ENCODE measurements around the gene ACSS2. TPM values are rescaled to one million over a fixed set of nuclear protein-coding genes. Genes with fewer than 3 reads are reported as not detected.

The ACSS2 gene
- polyA plus RNA-seq, 2 of the 4 experiments (the other 2 are of a cell fraction), result 22.1 to 24.1 TPM

DNA sequence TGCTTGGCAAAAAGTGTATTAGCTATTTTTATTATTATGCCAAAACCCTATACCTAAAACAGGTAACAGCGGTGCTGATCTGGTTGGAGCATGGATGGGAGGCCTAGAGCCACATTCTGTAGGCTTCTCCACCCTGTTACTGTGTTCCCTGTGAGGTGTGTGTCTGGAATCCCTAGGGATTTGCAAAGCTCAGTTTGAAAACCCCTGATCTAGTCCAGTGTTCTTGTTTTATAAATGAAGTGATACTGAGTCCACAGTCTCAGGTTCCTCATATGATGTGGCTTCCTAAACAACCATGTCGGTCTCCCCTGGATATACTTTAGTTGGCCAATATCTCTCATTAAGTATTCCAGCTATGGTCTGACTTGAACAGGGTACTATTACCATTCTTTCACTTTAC, 16.3 kb downstream of the ACSS2 start (continued):
- TF ChIP-seq RARB (CRISPR knock-in tag; IDR thresholded peaks at IDR 0.05), result no peak

DNA sequence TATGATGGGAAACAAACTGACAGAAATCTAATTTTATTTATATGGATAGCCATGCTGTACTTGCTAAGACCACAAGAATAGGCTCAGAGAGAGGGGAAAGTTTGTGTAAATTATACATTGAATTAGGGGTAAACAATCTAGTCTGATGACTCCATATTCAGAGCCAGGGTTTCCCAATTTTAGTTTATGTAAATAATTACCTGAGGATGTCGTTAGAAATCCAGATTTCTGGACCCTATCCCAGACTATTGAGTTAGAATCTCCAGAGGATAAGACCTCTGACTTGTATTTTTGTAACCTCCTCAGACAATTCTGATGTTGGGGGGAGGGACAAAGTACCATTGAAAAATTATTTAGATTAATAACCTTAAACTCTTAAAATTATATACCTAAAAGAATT, 18.3 kb downstream of the ACSS2 start:
- Histone ChIP-seq H3K4me3 (no peak overlapping the region), H3K27ac (no peak overlapping the region), H3K4me1 (peaks cover 14% of the 10 kb centered on the region; the same call in 2 of the 3 replicates), H3K9me3 (no peaks in the 10 kb centered on the region), H3K4me2 (no peak overlapping the region)
- ChIA-PET POLR2A (no interaction called here), CTCF (interaction anchor here (0.6 to 1.2 kb wide), 2 partner anchors 18 to 166 kb away, joined by 3 read pairs; partner anchors contain the start of gene ACSS2)
- TF ChIP-seq, protein P1, sequence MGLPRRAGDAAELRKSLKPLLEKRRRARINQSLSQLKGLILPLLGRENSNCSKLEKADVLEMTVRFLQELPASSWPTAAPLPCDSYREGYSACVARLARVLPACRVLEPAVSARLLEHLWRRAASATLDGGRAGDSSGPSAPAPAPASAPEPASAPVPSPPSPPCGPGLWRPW (IDR thresholded peaks at IDR 0.05), result no peak
- no peak for TF ChIP-seq POLR2A (IDR thresholded peaks at IDR 0.05; ENCODE audit: low read length)
- TF ChIP-seq RCOR1 (IDR thresholded peaks at IDR 0.05; ENCODE audit: low read depth, low read length), result no peak
- TF ChIP-seq CHD2 (IDR thresholded peaks at IDR 0.05; ENCODE audit: low read length, partially characterized antibody), result no peak
- TF ChIP-seq GATA3 (IDR thresholded peaks at IDR 0.05; ENCODE audit: borderline replicate concordance), result no peak
- no peak for TF ChIP-seq HOXA7 (CRISPR knock-in tag; IDR thresholded peaks at IDR 0.05)
- no peak for TF ChIP-seq HDAC2 (IDR thresholded peaks at IDR 0.05)
- TF ChIP-seq SMC3 (IDR thresholded peaks at IDR 0.05), result no peak
- no peak for TF ChIP-seq NR3C1 (IDR thresholded peaks at IDR 0.05)
- TF ChIP-seq ZFP36 (IDR thresholded peaks at IDR 0.05; ENCODE audit: borderline replicate concordance, partially characterized antibody), result no peak
- no peak for TF ChIP-seq ZSCAN20 (CRISPR knock-in tag; IDR thresholded peaks at IDR 0.05)
- no peak for TF ChIP-seq EHMT2 (IDR thresholded peaks at IDR 0.05; ENCODE audit: low read depth)
- TF ChIP-seq SREBF2 (IDR thresholded peaks at IDR 0.05), result no peak
- ATAC-seq, result no peak
- no peak for FAIRE-seq
- no peak for DNase-seq (ENCODE audit: low read depth in 1 of 2, low spot score in 1 of 2)
- 23% methylated on average over 1 of the region's 1 CpG for WGBS (ENCODE audit: missing lambda C conversion rate)

DNA sequence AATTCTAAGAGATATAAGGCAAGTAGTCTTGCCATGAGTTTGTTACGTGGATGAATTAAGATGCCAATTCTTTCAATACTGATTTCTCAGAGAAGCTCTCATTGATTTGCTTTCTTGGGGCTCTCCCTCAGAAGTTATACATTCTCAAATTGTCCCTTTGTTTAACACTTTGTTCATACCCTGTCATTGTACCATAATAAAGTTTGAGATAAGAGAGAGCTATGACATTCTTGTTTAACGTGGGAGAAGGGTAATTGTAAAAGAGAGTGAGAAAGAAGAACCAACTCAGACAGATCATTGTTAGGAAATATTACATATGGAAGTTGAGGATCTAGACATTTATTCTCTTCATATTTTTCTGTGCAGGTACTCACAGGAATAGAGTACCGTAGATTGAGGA, 19.1 kb downstream of the ACSS2 start:
- TF ChIP-seq HEYL (CRISPR knock-in tag; IDR thresholded peaks at IDR 0.05) (no peak), SREBF2 (IDR thresholded peaks at IDR 0.05) (no peak), POLR2A (IDR thresholded peaks at IDR 0.05; ENCODE audit: low read length) (no peak), HOXB5 (CRISPR knock-in tag; IDR thresholded peaks at IDR 0.05) (no peak)
- TF ChIP-seq, protein P2, sequence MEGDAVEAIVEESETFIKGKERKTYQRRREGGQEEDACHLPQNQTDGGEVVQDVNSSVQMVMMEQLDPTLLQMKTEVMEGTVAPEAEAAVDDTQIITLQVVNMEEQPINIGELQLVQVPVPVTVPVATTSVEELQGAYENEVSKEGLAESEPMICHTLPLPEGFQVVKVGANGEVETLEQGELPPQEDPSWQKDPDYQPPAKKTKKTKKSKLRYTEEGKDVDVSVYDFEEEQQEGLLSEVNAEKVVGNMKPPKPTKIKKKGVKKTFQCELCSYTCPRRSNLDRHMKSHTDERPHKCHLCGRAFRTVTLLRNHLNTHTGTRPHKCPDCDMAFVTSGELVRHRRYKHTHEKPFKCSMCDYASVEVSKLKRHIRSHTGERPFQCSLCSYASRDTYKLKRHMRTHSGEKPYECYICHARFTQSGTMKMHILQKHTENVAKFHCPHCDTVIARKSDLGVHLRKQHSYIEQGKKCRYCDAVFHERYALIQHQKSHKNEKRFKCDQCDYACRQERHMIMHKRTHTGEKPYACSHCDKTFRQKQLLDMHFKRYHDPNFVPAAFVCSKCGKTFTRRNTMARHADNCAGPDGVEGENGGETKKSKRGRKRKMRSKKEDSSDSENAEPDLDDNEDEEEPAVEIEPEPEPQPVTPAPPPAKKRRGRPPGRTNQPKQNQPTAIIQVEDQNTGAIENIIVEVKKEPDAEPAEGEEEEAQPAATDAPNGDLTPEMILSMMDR (IDR thresholded peaks at IDR 0.05), result no peak
- TF ChIP-seq, protein P3, sequence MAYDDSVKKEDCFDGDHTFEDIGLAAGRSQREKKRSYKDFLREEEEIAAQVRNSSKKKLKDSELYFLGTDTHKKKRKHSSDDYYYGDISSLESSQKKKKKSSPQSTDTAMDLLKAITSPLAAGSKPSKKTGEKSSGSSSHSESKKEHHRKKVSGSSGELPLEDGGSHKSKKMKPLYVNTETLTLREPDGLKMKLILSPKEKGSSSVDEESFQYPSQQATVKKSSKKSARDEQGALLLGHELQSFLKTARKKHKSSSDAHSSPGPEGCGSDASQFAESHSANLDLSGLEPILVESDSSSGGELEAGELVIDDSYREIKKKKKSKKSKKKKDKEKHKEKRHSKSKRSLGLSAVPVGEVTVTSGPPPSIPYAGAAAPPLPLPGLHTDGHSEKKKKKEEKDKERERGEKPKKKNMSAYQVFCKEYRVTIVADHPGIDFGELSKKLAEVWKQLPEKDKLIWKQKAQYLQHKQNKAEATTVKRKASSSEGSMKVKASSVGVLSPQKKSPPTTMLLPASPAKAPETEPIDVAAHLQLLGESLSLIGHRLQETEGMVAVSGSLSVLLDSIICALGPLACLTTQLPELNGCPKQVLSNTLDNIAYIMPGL (CRISPR knock-in tag; IDR thresholded peaks at IDR 0.05; ENCODE audit: borderline replicate concordance), result no peak
- Histone ChIP-seq H3K27ac (no peak overlapping the region), H3K9me3 (no peaks in the 10 kb centered on the region), H3K4me2 (no peak overlapping the region), H3K4me3 (no peak overlapping the region), H3K4me1 (peaks cover 16% of the 10 kb centered on the region; the same call in 2 of the 3 replicates)
- no peak for DNase-seq (ENCODE audit: low read depth in 1 of 2, low spot score in 1 of 2)
- CTCF ChIA-PET, result interaction anchor here (0.5 to 1.5 kb wide), 4 partner anchors 15 to 1577 kb away, joined by 3 to 5 read pairs (median 4); no protein-coding TSS in a partner anchor
- no peak for ATAC-seq
- POLR2A ChIA-PET, result no interaction called here
- FAIRE-seq, result no peak
- WGBS (ENCODE audit: missing lambda C conversion rate), result 88% methylated on average over 3 of the region's 3 CpGs

DNA sequence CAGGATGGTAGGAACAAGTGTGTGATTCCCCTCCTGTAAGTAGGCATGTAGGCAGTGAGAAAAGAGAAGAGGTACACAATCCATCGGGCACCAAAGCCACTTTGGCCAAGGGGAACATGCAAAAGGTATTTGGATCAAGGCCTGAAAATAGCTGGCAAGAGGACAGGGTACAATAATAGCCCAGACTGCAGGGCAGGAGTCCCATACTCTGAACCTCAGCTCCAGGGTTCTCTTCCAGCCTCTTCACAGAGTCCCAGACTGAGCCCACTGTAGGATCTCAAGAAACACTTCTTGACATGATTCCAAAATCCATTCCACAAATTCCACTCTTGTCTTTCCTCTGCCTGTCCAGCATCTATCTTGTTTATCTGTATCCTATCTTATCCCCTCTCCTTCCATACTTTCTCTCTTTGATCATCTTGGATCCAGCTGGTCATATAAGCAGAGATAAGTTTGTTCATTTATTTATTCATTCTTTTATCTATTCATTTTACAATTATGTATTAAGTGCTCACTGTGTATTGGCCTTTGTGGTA, 19.7 kb downstream of the ACSS2 start:
- ATAC-seq (no peak), FAIRE-seq (no peak), DNase-seq (ENCODE audit: low read depth in 1 of 2, low spot score in 1 of 2) (no peak)
- 5% methylated on average over 1 of the region's 1 CpG for WGBS (ENCODE audit: missing lambda C conversion rate)
- Histone ChIP-seq H3K4me3 (no peak overlapping the region), H3K9me3 (no peaks in the 10 kb centered on the region), H3K27ac (no peak overlapping the region), H3K4me2 (no peak overlapping the region), H3K4me1 (peaks cover 13% of the 10 kb centered on the region; the same call in 2 of the 3 replicates)
- POLR2A ChIA-PET, result no interaction called here
- CTCF ChIA-PET, result interaction anchor here (0.7 to 1.5 kb wide), 2 partner anchors 22 to 77 kb away, joined by 3 to 5 read pairs; no protein-coding TSS in a partner anchor
- TF ChIP-seq, protein P4, sequence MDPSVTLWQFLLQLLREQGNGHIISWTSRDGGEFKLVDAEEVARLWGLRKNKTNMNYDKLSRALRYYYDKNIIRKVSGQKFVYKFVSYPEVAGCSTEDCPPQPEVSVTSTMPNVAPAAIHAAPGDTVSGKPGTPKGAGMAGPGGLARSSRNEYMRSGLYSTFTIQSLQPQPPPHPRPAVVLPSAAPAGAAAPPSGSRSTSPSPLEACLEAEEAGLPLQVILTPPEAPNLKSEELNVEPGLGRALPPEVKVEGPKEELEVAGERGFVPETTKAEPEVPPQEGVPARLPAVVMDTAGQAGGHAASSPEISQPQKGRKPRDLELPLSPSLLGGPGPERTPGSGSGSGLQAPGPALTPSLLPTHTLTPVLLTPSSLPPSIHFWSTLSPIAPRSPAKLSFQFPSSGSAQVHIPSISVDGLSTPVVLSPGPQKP (IDR thresholded peaks at IDR 0.05; ENCODE audit: low read depth, low read length), result no peak
- no peak for TF ChIP-seq CBX8 (IDR thresholded peaks at IDR 0.05)
- TF ChIP-seq MAFK (IDR thresholded peaks at IDR 0.05; ENCODE audit: partially characterized antibody), result no peak
- TF ChIP-seq NR3C1 (IDR thresholded peaks at IDR 0.05), result no peak
- no peak for TF ChIP-seq POLR2AphosphoS2 (conservative IDR thresholded peaks at IDR 0.05; ENCODE audit: low read length)
- TF ChIP-seq ZNF302 (CRISPR knock-in tag; IDR thresholded peaks at IDR 0.05), result no peak
- TF ChIP-seq, protein P3 (CRISPR knock-in tag; IDR thresholded peaks at IDR 0.05; ENCODE audit: borderline replicate concordance), result no peak
- TF ChIP-seq HOXA7 (CRISPR knock-in tag; IDR thresholded peaks at IDR 0.05), result no peak
- TF ChIP-seq FOSL2 (IDR thresholded peaks at IDR 0.05), result no peak
- no peak for TF ChIP-seq FOSL2 (CRISPR knock-in tag; IDR thresholded peaks at IDR 0.05)
- TF ChIP-seq FOSB (CRISPR knock-in tag; IDR thresholded peaks at IDR 0.05), result no peak
